HG03175 (cell line): ENCODE data around the gene ZKSCAN4.

Experiments
- ATAC-seq: cut with Tn5 transposase; IDR thresholded peaks from one replicate; pipeline ENCODE4 v1.9.1; 2021; ENCODE audit warnings: mild to moderate bottlenecking, moderate library complexity; ENCODE audit not compliant: unreplicated experiment

The ZKSCAN4 gene

GRCh38 chr6:28250747-28251146 is 1.3 kb downstream of the ZKSCAN4 start:
- no peak for ATAC-seq

- ATAC-seq: no peak
Observed at GRCh38 chr6:28248916-28249315, 3.2 kb downstream of the ZKSCAN4 start.

DNA sequence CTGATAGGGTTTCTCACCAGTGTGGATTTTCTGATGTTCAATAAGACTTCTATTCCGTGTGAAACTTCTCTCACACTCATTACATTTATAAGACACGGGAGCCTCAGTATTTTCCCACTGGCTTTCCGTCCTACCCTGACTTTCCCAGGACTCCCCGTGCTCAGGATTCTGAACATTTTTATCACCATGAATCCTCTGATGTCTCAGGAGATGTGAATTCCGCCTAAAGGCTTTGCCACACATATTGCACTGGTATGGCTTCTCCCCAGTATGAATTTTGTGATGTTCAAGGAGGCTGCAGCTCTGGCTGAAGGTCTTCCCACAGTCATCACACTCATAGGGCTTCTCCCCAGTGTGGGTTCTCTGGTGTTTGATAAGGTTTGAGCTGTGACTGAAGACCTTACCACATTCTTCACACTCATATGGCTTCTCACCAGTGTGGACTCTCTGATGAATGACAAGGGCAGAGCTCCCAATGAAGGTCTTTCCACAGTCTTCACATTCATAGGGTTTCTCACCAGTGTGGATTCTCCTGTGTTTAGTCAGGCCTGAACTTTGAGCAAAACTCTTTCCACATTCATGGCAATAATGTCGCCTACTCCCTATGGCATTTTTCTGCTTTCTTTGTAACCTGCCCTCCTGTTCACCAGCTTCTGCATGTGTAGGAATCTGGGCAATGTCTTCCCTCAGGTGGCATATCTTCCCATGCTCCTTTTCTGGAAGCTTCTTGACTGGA is 6.7 kb downstream of the ZKSCAN4 start:
- ATAC-seq: no peak

- ATAC-seq: no peak
Observed at GRCh38 chr6:28243946-28244345, 8.1 kb downstream of the ZKSCAN4 start.

DNA sequence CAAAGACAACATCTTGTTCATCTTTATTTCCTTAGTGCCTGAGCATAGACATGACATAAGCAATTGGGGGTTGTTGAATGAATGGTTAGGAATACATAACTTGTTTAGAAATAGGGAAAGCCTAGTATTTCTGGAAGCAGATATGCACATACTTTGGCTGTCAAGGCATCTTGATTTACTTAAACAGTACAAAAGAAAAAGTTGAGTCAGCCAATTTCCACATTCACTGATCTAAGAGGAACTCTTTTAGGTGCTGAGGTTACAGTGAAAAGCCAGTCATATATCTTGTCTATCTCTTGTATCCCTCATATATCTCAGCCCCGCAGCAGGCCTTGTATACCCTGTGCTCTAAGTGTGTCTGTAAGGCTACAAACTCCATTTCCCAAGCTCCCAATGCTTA is 11.6 kb downstream of the ZKSCAN4 start:
- ATAC-seq: no peak

GRCh38 chr6:28239636-28240035 is 12.4 kb downstream of the ZKSCAN4 start:
- no peak for ATAC-seq

GRCh38 chr6:28235912-28236452 is 16.1 kb downstream of the ZKSCAN4 start:
- ATAC-seq: no peak

DNA sequence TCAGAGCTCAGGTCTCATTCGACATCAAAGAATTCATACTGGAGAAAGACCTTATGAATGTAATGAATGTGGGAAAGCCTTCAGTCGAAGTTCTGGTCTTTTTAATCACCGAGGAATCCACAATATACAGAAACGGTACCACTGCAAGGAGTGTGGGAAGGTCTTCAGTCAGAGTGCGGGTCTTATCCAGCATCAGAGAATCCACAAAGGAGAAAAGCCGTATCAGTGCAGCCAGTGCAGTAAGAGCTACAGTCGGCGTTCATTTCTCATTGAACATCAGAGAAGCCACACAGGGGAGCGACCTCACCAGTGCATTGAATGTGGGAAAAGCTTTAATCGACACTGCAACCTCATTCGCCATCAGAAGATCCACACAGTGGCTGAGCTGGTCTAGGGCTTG is 19.3 kb downstream of the ZKSCAN4 start:
- no peak for ATAC-seq

DNA sequence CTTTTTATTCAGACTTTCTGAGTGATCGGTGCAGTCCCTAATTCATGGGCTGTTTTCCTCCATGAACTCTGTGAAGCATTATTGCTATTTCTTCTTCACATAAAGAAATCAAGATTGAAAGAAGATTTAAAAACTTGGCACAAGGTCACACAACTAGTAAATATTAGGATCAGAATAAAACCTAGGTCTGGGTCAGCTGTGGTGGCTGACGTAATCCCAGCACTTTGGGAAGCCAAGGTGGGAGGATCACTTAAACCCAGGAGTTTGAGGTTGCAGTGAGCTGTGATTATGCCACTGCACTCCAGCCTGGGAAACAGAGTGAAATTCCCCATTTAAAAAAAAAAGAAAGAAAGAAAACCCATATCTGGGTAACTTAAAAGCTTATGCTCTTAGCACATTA is 25.6 kb downstream of the ZKSCAN4 start:
- ATAC-seq: no peak

GRCh38 chr6:28225056-28225834 is 26.8 kb downstream of the ZKSCAN4 start, which contains the start of gene ZSCAN9:
TSS of gene ZSCAN9 (plus strand) at chr6:28225275. CDS start at chr6:28227085, 1,810 bp downstream.
- peak; percentile 91 for ATAC-seq

DNA sequence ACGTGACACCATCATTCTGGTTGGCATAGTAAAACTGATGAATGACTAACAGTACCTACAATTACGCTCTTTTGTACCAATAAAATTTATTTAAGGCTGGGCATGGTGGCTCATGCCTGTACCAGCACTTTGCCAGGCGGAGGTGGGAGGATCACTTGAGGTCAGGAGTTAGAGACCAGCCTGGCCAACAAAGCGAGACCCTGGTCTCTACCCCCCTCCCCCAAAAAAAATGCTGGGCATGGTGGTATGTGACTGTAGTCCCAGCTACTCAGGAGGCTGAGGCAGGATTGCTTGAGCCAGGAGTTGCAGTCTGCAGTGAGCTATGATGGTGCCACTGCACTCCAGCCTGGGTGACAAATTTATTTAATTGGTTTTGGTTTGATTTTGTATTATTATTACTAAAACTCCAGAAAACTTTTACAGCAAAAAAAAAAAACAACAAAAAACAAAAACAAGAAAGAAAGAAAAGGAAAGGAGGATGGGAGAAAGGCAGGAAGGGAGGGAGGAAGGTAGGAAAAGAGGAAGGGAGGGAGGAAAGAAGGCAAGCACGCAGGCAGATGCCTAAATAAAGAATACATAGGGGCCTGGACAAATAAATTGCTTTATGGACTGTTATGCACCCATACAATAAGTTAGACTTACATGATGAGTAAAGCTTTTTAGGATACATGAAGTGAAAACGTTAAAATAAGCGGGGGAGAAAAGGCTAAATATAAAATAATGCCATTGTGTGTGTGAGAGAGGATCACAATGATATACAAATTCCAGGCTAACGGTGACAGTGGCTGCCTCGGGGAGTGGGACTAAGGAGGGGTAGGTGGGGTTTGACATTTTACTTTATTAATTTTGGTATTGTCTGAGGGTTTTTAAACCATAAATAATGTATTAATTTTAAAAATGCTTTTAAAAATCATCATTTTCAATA is 27.7 kb downstream of the ZKSCAN4 start:
- no peak for ATAC-seq

DNA sequence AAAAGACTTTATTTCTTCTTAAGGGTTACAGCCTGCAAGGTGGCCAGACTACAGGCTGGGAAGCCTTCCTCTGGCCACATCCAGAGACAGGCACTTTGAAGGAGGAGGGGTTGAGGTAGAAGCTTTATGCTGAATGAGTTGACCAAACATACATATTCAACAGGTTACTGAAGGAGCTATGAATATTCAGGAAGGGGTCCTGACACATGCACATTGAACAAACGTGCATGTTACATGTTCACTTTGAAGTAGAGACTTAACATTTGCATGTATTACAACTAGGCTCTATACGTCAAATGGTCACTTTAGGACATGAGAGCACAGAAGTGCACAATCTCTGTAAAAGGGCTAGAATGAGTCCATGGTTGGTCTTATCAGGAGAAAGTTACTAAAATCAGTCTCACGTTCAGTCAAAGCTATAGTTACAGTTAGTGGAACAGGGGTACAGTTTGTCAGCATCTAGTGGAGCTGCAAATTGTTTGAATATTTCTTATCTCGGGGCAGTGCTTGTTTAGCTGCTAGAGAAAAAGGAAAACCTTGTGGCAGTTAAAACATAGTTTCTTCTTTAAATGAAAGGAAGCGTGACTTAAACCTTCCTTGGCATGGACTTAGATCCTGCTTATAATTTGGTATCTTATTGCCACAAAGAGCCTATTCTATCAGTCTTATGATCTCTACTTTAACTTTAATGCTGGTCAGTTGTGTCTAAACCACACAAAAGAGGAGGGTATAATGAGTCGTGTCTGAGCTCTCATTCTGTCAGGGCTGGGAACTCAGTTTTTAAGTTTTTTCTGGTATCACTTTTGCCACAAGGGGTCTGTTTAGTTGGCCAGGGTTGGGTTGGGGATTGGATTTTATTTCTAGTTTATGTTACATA is 31.6 kb downstream of the ZKSCAN4 start:
- ATAC-seq: no peak

DNA sequence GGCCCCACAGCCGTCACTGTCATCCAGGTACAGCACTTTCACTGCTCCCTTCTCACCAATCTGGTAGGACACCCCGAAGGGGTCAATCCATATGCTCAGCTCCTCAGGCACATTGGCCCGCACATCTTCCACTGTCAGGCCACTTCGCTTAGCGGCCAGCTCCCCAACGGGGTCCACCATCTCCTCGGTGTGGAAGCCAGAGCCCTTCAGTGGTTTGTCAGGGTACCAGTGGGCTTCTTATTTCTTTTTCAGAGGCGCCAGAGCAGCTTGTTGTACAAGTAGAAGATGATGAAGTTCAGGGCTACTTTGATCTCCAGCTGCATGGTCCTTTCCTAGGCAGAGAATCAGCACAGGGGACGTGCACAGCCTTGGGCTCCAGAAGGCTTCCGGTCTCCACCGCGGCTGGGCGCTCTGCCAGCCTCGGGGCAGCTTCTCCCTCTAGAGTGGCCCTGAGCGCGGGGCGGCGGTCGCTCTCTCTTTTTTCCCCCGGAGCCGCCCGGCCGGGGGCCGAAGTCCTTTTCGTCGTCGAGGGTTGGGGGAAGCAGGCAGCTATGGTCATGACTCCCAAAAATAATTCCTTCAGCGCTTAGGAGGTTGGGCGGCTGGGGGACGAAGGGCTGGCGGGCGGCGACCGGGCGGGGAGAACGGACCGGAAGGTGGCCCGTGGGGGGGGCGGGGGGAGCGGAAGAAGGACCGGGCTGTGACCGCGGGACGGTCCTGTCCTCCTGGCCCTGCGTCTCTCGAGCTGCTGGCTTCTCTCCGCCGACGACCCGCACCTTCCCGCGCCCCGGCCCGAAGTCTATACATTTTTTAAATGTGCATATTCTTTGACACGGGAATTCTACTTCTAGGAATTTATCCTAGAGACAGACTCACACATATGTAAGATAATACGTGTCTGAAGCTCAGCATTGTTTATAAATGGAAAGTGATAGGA is 33.5 kb downstream of the ZKSCAN4 start:
- ATAC-seq: peak; percentile 56

- ATAC-seq: no peak
Observed at GRCh38 chr6:28217890-28218289, 34.2 kb downstream of the ZKSCAN4 start.

GRCh38 chr6:28215425-28215824 is 36.6 kb downstream of the ZKSCAN4 start:
- no peak for ATAC-seq

DNA sequence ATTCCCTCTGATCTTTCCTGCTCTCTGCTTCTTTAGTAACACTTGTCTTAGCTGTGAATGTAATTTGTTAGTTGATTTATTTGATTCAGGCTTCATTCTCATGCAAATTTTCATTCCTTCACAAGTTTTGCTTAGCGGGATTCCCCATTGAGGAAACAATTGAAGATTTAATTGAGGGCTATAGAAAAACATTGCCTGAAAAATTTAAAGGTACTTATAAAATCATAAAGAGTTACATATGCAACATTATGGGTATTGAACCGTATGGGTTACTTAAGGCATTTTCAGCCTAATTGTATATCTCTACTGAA is 38.9 kb downstream of the ZKSCAN4 start:
- ATAC-seq: no peak

DNA sequence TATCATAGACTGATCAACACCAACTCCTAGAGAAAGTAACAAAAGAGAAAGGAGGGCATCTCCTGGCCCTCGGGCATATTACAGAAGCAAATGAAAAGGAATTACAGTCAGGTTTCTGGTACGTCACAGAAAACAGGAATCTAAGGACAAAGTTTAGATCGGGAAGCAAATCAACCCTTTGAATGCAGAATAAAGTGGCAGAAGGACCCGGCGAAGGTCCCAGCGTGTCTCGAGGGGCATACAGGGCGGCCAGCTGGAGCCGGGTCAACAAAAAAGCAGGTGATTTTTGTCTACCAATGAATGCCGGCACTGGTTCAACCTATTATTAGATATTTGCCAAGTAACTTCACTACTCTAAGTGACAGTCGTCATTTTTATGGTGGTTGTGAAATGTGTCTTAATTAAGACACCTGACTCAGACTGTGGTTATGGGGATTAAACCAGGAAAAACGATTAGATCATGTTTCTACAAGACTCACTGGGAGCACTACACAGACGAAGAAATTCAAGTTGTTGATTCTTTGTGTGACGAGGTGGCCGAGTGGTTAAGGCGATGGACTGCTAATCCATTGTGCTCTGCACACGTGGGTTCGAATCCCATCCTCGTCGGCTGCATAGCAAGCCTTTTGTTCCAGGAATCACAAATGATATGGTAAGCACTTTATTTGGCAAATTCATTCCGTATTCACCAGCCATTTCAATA is 39.4 kb downstream of the ZKSCAN4 start:
- no peak for ATAC-seq

GRCh38 chr6:28211840-28212509 is 40.1 kb downstream of the ZKSCAN4 start:
- no peak for ATAC-seq
